ENCODE measurements around the gene IL2RG.

Gene IL2RG

GRCh38 chrX:71082822-71083221 is 28.6 kb downstream of the IL2RG start:
- in situ Hi-C loops (cut with MboI; ENCODE audit: low sequenced_read_pairs, unreplicated experiment), result no loop called here
- no peak for TF ChIP-seq CTCF (IDR thresholded peaks at IDR 0.05; ENCODE audit: borderline replicate concordance, control extremely low read depth, extremely low read depth, insufficient read depth, missing control alignments)
- DNase-seq (ENCODE audit: low spot score), result no peak

GRCh38 chrX:71082124-71082647 is 29.2 kb downstream of the IL2RG start:
- in situ Hi-C loops (cut with MboI; ENCODE audit: low sequenced_read_pairs, unreplicated experiment), result no loop called here
- DNase-seq (ENCODE audit: low spot score), result no peak
- TF ChIP-seq CTCF (IDR thresholded peaks at IDR 0.05; ENCODE audit: borderline replicate concordance, control extremely low read depth, extremely low read depth, insufficient read depth, missing control alignments), result no peak

GRCh38 chrX:71081330-71082123 is 29.9 kb downstream of the IL2RG start:
- no peak for TF ChIP-seq CTCF (IDR thresholded peaks at IDR 0.05; ENCODE audit: borderline replicate concordance, control extremely low read depth, extremely low read depth, insufficient read depth, missing control alignments)
- peak; percentile 7 for DNase-seq (ENCODE audit: low spot score)
- in situ Hi-C loops (cut with MboI; ENCODE audit: low sequenced_read_pairs, unreplicated experiment), result no loop called here

- TF ChIP-seq CTCF (IDR thresholded peaks at IDR 0.05; ENCODE audit: borderline replicate concordance, control extremely low read depth, extremely low read depth, insufficient read depth, missing control alignments), result no peak
- in situ Hi-C loops (cut with MboI; ENCODE audit: low sequenced_read_pairs, unreplicated experiment), result no loop called here
- DNase-seq (ENCODE audit: low spot score), result no peak
These were observed 40.8 kb downstream of the IL2RG start for GRCh38 chrX:71070531-71070930.

GRCh38 chrX:71068044-71068918 is 43.1 kb downstream of the IL2RG start, which contains the start of gene SNX12:
Gene SNX12 (minus strand): TSS chrX:71068334. CDS start chrX:71068306, 28 bp downstream.
- peak; percentile 77 for TF ChIP-seq CTCF (IDR thresholded peaks at IDR 0.05; ENCODE audit: borderline replicate concordance, control extremely low read depth, extremely low read depth, insufficient read depth, missing control alignments)
- in situ Hi-C loops (cut with MboI; ENCODE audit: low sequenced_read_pairs, unreplicated experiment), result no loop called here

GRCh38 chrX:71067712-71068043 is 43.7 kb downstream of the IL2RG start:
- TF ChIP-seq CTCF (IDR thresholded peaks at IDR 0.05; ENCODE audit: borderline replicate concordance, control extremely low read depth, extremely low read depth, insufficient read depth, missing control alignments), result no peak
- DNase-seq (ENCODE audit: low spot score), result no peak
- in situ Hi-C loops (cut with MboI; ENCODE audit: low sequenced_read_pairs, unreplicated experiment), result no loop called here

More at GRCh38 chrX:71068044-71068918, 43.1 kb downstream of the IL2RG start, which contains the start of gene SNX12:
- peak; percentile 86 for DNase-seq (ENCODE audit: low spot score)

All from GM13976 (cell line).